Measurements from ENCODE around the gene CISTR.

Gene CISTR

GRCh38 chr12:53734425-53734824 lies 17.4 kb downstream of the CISTR start:
- Histone ChIP-seq H3K4me1 (ENCODE audit: control insufficient read depth, insufficient read depth, low read length) (peaks cover 12% of the 10 kb centered on the region), H3K27ac (ENCODE audit: extremely low read depth, low read depth, low read length) (no peak overlapping the region; the same call in 1 of the 2 replicates), H3K36me3 (ENCODE audit: control insufficient read depth in 2 of 2, insufficient read depth in 1 of 2, low read length in 2 of 2) (no peaks in the 10 kb centered on the region), H3K9me3 (ENCODE audit: control insufficient read depth, insufficient read depth, low read depth, low read length) (no peaks in the 10 kb centered on the region), H3K4me3 (ENCODE audit: low read depth, low read length) (no peak overlapping the region)
- ChIA-PET CTCF (interaction anchor here (0.6 to 18.2 kb wide), 7 partner anchors 10 to 517 kb away, joined by 3 to 327 read pairs (median 4); no protein-coding TSS in a partner anchor), POLR2A (no interaction called here)
- TF ChIP-seq SCRT2 (tag by site-specific recombination; IDR thresholded peaks at IDR 0.05) (peak; percentile 75), ZNF426 (tag by site-specific recombination; IDR thresholded peaks at IDR 0.05) (peak; percentile 51; the same call in 1 of the 2 replicates), ZNF324 (tag by site-specific recombination; IDR thresholded peaks at IDR 0.05) (no peak), ZNF239 (tag by site-specific recombination; IDR thresholded peaks at IDR 0.05) (no peak), ZNF658 (tag by site-specific recombination; IDR thresholded peaks at IDR 0.05) (no peak), BCL11A (tag by site-specific recombination; IDR thresholded peaks at IDR 0.05; ENCODE audit: low read depth) (no peak), ZNF548 (tag by site-specific recombination; IDR thresholded peaks at IDR 0.05) (no peak), ZNF140 (tag by site-specific recombination; IDR thresholded peaks at IDR 0.05) (peak; percentile 48; the same call in 1 of the 2 replicates), ZNF544 (tag by site-specific recombination; IDR thresholded peaks at IDR 0.05) (no peak), INSM2 (tag by site-specific recombination; IDR thresholded peaks at IDR 0.05) (no peak), ZNF600 (tag by site-specific recombination; IDR thresholded peaks at IDR 0.05) (no peak), ZNF274 (IDR thresholded peaks at IDR 0.05; ENCODE audit: low read length) (no peak), ZNF274 (tag by site-specific recombination; IDR thresholded peaks at IDR 0.05; ENCODE audit: borderline replicate concordance) (no peak), ZNF10 (tag by site-specific recombination; IDR thresholded peaks at IDR 0.05) (no peak), ZNF558 (tag by site-specific recombination; IDR thresholded peaks at IDR 0.05) (0 out of 2 replicates have a peak, but pooled peaks have one; percentile 40), ZSCAN30 (tag by site-specific recombination; IDR thresholded peaks at IDR 0.05) (no peak), ZNF654 (tag by site-specific recombination; IDR thresholded peaks at IDR 0.05; ENCODE audit: low read depth) (peak; percentile 13; the same call in 1 of the 2 replicates), ZNF174 (tag by site-specific recombination; IDR thresholded peaks at IDR 0.05) (no peak), YY1 (tag by site-specific recombination; IDR thresholded peaks at IDR 0.05) (no peak), ZFP41 (tag by site-specific recombination; IDR thresholded peaks at IDR 0.05; ENCODE audit: borderline replicate concordance) (no peak), ZXDB (tag by site-specific recombination; IDR thresholded peaks at IDR 0.05) (0 out of 2 replicates have a peak, but pooled peaks have one; percentile 20), ZNF211 (tag by site-specific recombination; IDR thresholded peaks at IDR 0.05; ENCODE audit: low read depth) (no peak), ZNF311 (tag by site-specific recombination; IDR thresholded peaks at IDR 0.05; ENCODE audit: borderline replicate concordance) (no peak)
- TF ChIP-seq, protein P1, sequence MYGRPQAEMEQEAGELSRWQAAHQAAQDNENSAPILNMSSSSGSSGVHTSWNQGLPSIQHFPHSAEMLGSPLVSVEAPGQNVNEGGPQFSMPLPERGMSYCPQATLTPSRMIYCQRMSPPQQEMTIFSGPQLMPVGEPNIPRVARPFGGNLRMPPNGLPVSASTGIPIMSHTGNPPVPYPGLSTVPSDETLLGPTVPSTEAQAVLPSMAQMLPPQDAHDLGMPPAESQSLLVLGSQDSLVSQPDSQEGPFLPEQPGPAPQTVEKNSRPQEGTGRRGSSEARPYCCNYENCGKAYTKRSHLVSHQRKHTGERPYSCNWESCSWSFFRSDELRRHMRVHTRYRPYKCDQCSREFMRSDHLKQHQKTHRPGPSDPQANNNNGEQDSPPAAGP (tag by site-specific recombination; IDR thresholded peaks at IDR 0.05), result no peak
- TF ChIP-seq, protein P2, sequence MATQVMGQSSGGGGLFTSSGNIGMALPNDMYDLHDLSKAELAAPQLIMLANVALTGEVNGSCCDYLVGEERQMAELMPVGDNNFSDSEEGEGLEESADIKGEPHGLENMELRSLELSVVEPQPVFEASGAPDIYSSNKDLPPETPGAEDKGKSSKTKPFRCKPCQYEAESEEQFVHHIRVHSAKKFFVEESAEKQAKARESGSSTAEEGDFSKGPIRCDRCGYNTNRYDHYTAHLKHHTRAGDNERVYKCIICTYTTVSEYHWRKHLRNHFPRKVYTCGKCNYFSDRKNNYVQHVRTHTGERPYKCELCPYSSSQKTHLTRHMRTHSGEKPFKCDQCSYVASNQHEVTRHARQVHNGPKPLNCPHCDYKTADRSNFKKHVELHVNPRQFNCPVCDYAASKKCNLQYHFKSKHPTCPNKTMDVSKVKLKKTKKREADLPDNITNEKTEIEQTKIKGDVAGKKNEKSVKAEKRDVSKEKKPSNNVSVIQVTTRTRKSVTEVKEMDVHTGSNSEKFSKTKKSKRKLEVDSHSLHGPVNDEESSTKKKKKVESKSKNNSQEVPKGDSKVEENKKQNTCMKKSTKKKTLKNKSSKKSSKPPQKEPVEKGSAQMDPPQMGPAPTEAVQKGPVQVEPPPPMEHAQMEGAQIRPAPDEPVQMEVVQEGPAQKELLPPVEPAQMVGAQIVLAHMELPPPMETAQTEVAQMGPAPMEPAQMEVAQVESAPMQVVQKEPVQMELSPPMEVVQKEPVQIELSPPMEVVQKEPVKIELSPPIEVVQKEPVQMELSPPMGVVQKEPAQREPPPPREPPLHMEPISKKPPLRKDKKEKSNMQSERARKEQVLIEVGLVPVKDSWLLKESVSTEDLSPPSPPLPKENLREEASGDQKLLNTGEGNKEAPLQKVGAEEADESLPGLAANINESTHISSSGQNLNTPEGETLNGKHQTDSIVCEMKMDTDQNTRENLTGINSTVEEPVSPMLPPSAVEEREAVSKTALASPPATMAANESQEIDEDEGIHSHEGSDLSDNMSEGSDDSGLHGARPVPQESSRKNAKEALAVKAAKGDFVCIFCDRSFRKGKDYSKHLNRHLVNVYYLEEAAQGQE (tag by site-specific recombination; IDR thresholded peaks at IDR 0.05), result no peak
- TF ChIP-seq, protein P3, sequence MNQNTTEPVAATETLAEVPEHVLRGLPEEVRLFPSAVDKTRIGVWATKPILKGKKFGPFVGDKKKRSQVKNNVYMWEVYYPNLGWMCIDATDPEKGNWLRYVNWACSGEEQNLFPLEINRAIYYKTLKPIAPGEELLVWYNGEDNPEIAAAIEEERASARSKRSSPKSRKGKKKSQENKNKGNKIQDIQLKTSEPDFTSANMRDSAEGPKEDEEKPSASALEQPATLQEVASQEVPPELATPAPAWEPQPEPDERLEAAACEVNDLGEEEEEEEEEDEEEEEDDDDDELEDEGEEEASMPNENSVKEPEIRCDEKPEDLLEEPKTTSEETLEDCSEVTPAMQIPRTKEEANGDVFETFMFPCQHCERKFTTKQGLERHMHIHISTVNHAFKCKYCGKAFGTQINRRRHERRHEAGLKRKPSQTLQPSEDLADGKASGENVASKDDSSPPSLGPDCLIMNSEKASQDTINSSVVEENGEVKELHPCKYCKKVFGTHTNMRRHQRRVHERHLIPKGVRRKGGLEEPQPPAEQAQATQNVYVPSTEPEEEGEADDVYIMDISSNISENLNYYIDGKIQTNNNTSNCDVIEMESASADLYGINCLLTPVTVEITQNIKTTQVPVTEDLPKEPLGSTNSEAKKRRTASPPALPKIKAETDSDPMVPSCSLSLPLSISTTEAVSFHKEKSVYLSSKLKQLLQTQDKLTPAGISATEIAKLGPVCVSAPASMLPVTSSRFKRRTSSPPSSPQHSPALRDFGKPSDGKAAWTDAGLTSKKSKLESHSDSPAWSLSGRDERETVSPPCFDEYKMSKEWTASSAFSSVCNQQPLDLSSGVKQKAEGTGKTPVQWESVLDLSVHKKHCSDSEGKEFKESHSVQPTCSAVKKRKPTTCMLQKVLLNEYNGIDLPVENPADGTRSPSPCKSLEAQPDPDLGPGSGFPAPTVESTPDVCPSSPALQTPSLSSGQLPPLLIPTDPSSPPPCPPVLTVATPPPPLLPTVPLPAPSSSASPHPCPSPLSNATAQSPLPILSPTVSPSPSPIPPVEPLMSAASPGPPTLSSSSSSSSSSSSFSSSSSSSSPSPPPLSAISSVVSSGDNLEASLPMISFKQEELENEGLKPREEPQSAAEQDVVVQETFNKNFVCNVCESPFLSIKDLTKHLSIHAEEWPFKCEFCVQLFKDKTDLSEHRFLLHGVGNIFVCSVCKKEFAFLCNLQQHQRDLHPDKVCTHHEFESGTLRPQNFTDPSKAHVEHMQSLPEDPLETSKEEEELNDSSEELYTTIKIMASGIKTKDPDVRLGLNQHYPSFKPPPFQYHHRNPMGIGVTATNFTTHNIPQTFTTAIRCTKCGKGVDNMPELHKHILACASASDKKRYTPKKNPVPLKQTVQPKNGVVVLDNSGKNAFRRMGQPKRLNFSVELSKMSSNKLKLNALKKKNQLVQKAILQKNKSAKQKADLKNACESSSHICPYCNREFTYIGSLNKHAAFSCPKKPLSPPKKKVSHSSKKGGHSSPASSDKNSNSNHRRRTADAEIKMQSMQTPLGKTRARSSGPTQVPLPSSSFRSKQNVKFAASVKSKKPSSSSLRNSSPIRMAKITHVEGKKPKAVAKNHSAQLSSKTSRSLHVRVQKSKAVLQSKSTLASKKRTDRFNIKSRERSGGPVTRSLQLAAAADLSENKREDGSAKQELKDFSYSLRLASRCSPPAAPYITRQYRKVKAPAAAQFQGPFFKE (tag by site-specific recombination; IDR thresholded peaks at IDR 0.05; ENCODE audit: borderline replicate concordance), result no peak

Data from HEK293 (cell line).